Measurements from ENCODE around the gene GSTA2. TPM values are rescaled to one million over a fixed set of nuclear protein-coding genes. Genes with fewer than 3 reads are reported as not detected.
"Not testable (repeated sequence)": the region's sequence is repeated elsewhere in the genome, so short reads cannot be mapped to it uniquely, and the experiment has no call there.

GSTA2 gene
- total RNA-seq, 1 experiment from 2014 or later, result not detected

DNA sequence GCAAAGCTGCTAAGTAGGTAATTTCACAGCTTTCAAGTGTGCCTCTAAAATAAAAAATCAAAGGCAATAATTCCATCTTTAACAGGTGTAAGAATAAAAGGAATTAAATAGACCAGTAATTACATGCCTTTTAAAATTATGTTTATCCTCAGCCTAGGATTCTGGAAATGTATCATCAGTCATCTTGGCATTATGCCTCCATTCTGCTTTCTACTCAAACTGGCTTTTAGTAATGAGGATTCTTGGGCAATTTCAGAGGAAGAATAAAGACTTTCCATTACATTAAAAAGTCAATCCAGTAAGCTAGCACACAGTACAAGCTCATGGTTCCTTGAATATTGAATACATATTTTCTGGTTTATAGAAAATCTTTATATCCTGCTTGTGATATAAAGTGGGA lies 44.7 kb downstream of the GSTA2 start:
- no peaks in the 10 kb centered on the region for H3K4me1 Mint-ChIP-seq
- no peak overlapping the region for H3K18ac ChIP-seq (ENCODE audit: insufficient read length, low read depth, low read length)

DNA sequence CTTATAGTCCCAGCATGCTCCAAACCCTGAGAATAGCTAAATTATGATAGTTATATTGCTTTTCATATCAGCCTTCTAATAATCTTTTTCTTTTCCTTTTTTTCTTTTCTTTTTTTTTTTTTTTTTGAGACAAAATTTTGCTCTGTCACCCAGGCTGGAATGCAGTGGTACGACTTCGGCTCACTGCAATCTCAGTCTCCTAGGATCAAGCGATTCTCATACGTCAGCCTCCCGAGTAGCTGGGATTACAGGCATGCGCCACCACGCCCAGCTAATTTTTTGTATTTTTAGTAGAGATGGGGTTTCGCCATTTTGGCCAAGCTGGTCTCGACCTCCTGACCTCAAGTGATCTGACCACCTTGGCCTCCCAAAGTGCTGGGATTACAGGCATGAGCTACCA lies 48.5 kb downstream of the GSTA2 start:
- H4K5ac ChIP-seq (ENCODE audit: insufficient read length, low read depth, low read length); H4K91ac ChIP-seq (ENCODE audit: insufficient read length, low read depth, low read length); H3T11ph ChIP-seq (ENCODE audit: low read length); H3K4me3 Mint-ChIP-seq; H2BK20ac ChIP-seq (ENCODE audit: low read depth, low read length, poor library complexity, severe bottlenecking); H3K23me2 ChIP-seq (ENCODE audit: insufficient read length, low read depth, low read length, poor library complexity, severe bottlenecking); H3K9ac ChIP-seq (ENCODE audit: extremely low read depth, insufficient read length, low read length); H3K56ac ChIP-seq (ENCODE audit: insufficient read length, low read depth, low read length); DNase-seq; H2BK120ac ChIP-seq (ENCODE audit: low read depth, low read length, poor library complexity, severe bottlenecking); H3K27me3 Mint-ChIP-seq (ENCODE audit: low read depth); H2AK5ac ChIP-seq (ENCODE audit: insufficient read length, low read length); H3K4me1 ChIP-seq (ENCODE audit: insufficient read depth, low read length); H3K27ac Mint-ChIP-seq; H2BK5ac ChIP-seq (ENCODE audit: insufficient read length, low read length); H3K4ac ChIP-seq (ENCODE audit: low read depth, low read length); H4K20me1 ChIP-seq (ENCODE audit: control insufficient read depth, insufficient read depth, insufficient read length); H2AFZ ChIP-seq (ENCODE audit: low read length); H3K9me3 Mint-ChIP-seq; H2BK15ac ChIP-seq (ENCODE audit: low read depth, low read length); H4K8ac ChIP-seq (replicated peaks; ENCODE audit: insufficient read length, low read depth, low read length); H3K79me2 ChIP-seq (ENCODE audit: insufficient read depth, low read length); H3K27ac ChIP-seq (ENCODE audit: insufficient read length, low read depth, low read length); H3K18ac ChIP-seq (ENCODE audit: insufficient read length, low read depth, low read length); H3K79me1 ChIP-seq (ENCODE audit: insufficient read depth, low read depth, low read length, poor library complexity, severe bottlenecking); H3K4me2 ChIP-seq (ENCODE audit: insufficient read depth, insufficient read length, low read length); H3K9me3 ChIP-seq (ENCODE audit: control insufficient read depth, low read depth, low read length); H3K36me3 Mint-ChIP-seq (ENCODE audit: insufficient read depth in 1 of 3, low read depth in 3 of 3); H3K27me3 ChIP-seq (ENCODE audit: insufficient read depth, low read length); H3K14ac ChIP-seq (ENCODE audit: insufficient read depth, low read length); H3K23ac ChIP-seq (ENCODE audit: insufficient read length, low read depth, low read length); H2BK12ac ChIP-seq (ENCODE audit: insufficient read length, low read depth, low read length); H3K4me1 Mint-ChIP-seq: not testable (repeated sequence)
- WGBS (ENCODE audit: extremely low coverage, insufficient read length, low lambda C conversion rate), result no CpG with 5 or more reads among the region's 9 CpGs

More for the DNA sequence above, 44.7 kb downstream of the GSTA2 start:
- H3K27me3 ChIP-seq (ENCODE audit: insufficient read depth, low read length), result no peaks in the 10 kb centered on the region
- H4K8ac ChIP-seq (replicated peaks; ENCODE audit: insufficient read length, low read depth, low read length), result no peak overlapping the region
- H2BK15ac ChIP-seq (ENCODE audit: low read depth, low read length), result no peak overlapping the region
- Mint-ChIP-seq H3K36me3 (ENCODE audit: insufficient read depth in 1 of 3, low read depth in 3 of 3) (no peaks in the 10 kb centered on the region), H3K27me3 (ENCODE audit: low read depth) (peaks cover 4% of the 10 kb centered on the region), H3K9me3 (no peaks in the 10 kb centered on the region), H3K4me3 (no peak overlapping the region), H3K27ac (no peak overlapping the region)
- no peak overlapping the region for H2AK5ac ChIP-seq (ENCODE audit: insufficient read length, low read length)
- no peak overlapping the region for H4K91ac ChIP-seq (ENCODE audit: insufficient read length, low read depth, low read length)
- no peak overlapping the region for H3K14ac ChIP-seq (ENCODE audit: insufficient read depth, low read length)
- no peak overlapping the region for H4K5ac ChIP-seq (ENCODE audit: insufficient read length, low read depth, low read length)
- no peak overlapping the region for H2BK20ac ChIP-seq (ENCODE audit: low read depth, low read length, poor library complexity, severe bottlenecking)
- no peaks in the 10 kb centered on the region for H3K23me2 ChIP-seq (ENCODE audit: insufficient read length, low read depth, low read length, poor library complexity, severe bottlenecking)
- TF ChIP-seq, protein P1, sequence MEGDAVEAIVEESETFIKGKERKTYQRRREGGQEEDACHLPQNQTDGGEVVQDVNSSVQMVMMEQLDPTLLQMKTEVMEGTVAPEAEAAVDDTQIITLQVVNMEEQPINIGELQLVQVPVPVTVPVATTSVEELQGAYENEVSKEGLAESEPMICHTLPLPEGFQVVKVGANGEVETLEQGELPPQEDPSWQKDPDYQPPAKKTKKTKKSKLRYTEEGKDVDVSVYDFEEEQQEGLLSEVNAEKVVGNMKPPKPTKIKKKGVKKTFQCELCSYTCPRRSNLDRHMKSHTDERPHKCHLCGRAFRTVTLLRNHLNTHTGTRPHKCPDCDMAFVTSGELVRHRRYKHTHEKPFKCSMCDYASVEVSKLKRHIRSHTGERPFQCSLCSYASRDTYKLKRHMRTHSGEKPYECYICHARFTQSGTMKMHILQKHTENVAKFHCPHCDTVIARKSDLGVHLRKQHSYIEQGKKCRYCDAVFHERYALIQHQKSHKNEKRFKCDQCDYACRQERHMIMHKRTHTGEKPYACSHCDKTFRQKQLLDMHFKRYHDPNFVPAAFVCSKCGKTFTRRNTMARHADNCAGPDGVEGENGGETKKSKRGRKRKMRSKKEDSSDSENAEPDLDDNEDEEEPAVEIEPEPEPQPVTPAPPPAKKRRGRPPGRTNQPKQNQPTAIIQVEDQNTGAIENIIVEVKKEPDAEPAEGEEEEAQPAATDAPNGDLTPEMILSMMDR (conservative IDR thresholded peaks at IDR 0.05), result no peak
- H3K79me2 ChIP-seq (ENCODE audit: insufficient read depth, low read length), result no peaks in the 10 kb centered on the region
- no peak overlapping the region for H2BK12ac ChIP-seq (ENCODE audit: insufficient read length, low read depth, low read length)
- no peaks in the 10 kb centered on the region for H4K20me1 ChIP-seq (ENCODE audit: control insufficient read depth, insufficient read depth, insufficient read length)
- H3K4me1 ChIP-seq (ENCODE audit: insufficient read depth, low read length), result no peaks in the 10 kb centered on the region
- H3K4me2 ChIP-seq (ENCODE audit: insufficient read depth, insufficient read length, low read length), result no peak overlapping the region
- H3K9me3 ChIP-seq (ENCODE audit: control insufficient read depth, low read depth, low read length), result no peaks in the 10 kb centered on the region
- DNase-seq, result no peak
- H3T11ph ChIP-seq (ENCODE audit: low read length), result no peak overlapping the region
- H3K4ac ChIP-seq (ENCODE audit: low read depth, low read length), result no peak overlapping the region
- H3K79me1 ChIP-seq (ENCODE audit: insufficient read depth, low read depth, low read length, poor library complexity, severe bottlenecking), result no peaks in the 10 kb centered on the region
- no peak overlapping the region for H3K9ac ChIP-seq (ENCODE audit: extremely low read depth, insufficient read length, low read length)
- H3K27ac ChIP-seq (ENCODE audit: insufficient read length, low read depth, low read length), result no peak overlapping the region
- H2AFZ ChIP-seq (ENCODE audit: low read length), result no peak overlapping the region
- no peak overlapping the region for H2BK120ac ChIP-seq (ENCODE audit: low read depth, low read length, poor library complexity, severe bottlenecking)
- no peak overlapping the region for H3K23ac ChIP-seq (ENCODE audit: insufficient read length, low read depth, low read length)
- no peak overlapping the region for H2BK5ac ChIP-seq (ENCODE audit: insufficient read length, low read length)
- H3K56ac ChIP-seq (ENCODE audit: insufficient read length, low read depth, low read length), result no peak overlapping the region
